HUES6 (cell line): ENCODE results near the gene CT45A5.
"Not testable (repeated sequence)": the region's sequence is repeated elsewhere in the genome, so short reads cannot be mapped to it uniquely, and the experiment has no call there.

Experiments
- H3K27ac ChIP-seq: 2 replicates; pipeline ENCODE4 v1.7.0; 2013; ENCODE audit warnings: low read depth, mild to moderate bottlenecking, low read length, inconsistent platforms
- H3K27me3 ChIP-seq: 2 replicates; pipeline ENCODE4 v1.6.1; 2013; ENCODE audit warnings: low read length; ENCODE audit not compliant: control insufficient read depth, insufficient read depth
- H3K36me3 ChIP-seq: 2 replicates; pipeline ENCODE4 v1.6.1; 2013; ENCODE audit warnings: low read length; ENCODE audit not compliant: control insufficient read depth, insufficient read depth
- H3K4me1 ChIP-seq: 2 replicates; pipeline ENCODE4 v1.6.1; 2013; ENCODE audit warnings: low read length; ENCODE audit not compliant: control insufficient read depth, insufficient read depth
- H3K4me3 ChIP-seq: 2 replicates; pipeline ENCODE4 v1.5.1; 2013; ENCODE audit warnings: low read depth, low read length
- H3K9ac ChIP-seq: one replicate; pipeline ENCODE4 v1.6.1; 2013; ENCODE audit warnings: mild to moderate bottlenecking, low read length
- H3K9me3 ChIP-seq: 2 replicates; pipeline ENCODE4 v1.6.1; 2013; ENCODE audit warnings: low read depth, low read length; ENCODE audit not compliant: control insufficient read depth, insufficient read depth

The CT45A5 gene, protein sequence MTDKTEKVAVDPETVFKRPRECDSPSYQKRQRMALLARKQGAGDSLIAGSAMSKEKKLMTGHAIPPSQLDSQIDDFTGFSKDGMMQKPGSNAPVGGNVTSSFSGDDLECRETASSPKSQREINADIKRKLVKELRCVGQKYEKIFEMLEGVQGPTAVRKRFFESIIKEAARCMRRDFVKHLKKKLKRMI

DNA sequence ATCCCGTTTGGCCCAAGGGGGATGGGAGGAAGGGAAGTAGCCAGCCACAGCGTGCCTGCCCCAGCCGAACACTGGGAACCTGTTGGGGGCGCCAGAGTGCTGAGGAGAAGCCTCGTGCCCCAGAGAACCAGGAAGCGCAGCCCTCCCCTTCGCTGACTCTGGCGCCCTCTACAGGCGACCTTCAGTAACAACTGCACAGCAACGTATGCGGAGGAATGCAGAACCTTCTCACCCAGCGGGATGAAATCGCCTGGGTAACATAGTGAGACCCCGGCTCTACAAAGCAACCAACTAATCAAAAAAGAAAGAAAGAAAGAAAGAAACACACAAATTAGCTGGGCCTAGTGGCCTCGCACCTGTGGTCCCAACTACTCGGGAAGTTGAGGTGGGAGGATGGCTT lies at the start of gene CT45A5:
Gene CT45A5 (minus strand): TSS at position 101 of the 400 bp plus-strand sequence. CDS start 3,774 bp downstream, outside the sequence.
- not testable (repeated sequence) for H3K36me3 ChIP-seq, H3K9me3 ChIP-seq, H3K4me3 ChIP-seq, H3K27me3 ChIP-seq, H3K4me1 ChIP-seq, H3K27ac ChIP-seq, H3K9ac ChIP-seq

DNA sequence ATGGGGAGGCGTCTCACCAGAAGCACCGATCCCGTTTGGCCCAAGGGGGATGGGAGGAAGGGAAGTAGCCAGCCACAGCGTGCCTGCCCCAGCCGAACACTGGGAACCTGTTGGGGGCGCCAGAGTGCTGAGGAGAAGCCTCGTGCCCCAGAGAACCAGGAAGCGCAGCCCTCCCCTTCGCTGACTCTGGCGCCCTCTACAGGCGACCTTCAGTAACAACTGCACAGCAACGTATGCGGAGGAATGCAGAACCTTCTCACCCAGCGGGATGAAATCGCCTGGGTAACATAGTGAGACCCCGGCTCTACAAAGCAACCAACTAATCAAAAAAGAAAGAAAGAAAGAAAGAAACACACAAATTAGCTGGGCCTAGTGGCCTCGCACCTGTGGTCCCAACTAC lies 34.6 kb upstream of the CT45A5 start, which contains the start of gene CT45A2:
Gene CT45A2 (minus strand): TSS at position 101 of the 400 bp plus-strand sequence. CDS start 3,747 bp downstream, outside the sequence.
- not testable (repeated sequence) for H3K36me3 ChIP-seq, H3K4me3 ChIP-seq, H3K9ac ChIP-seq, H3K27ac ChIP-seq, H3K9me3 ChIP-seq, H3K27me3 ChIP-seq, H3K4me1 ChIP-seq

DNA sequence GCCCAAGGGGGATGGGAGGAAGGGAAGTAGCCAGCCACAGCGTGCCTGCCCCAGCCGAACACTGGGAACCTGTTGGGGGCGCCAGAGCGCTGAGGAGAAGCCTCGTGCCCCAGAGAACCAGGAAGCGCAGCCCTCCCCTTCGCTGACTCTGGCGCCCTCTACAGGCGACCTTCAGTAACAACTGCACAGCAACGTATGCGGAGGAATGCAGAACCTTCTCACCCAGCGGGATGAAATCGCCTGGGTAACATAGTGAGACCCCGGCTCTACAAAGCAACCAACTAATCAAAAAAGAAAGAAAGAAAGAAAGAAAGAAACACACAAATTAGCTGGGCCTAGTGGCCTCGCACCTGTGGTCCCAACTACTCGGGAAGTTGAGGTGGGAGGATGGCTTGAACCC lies 17.4 kb upstream of the CT45A5 start, which contains the start of gene CT45A6:
Gene CT45A6 (minus strand): TSS at position 101 of the 400 bp plus-strand sequence. CDS start 3,794 bp downstream, outside the sequence.
- H3K36me3 ChIP-seq, H3K4me1 ChIP-seq, H3K27ac ChIP-seq, H3K9ac ChIP-seq, H3K27me3 ChIP-seq, H3K9me3 ChIP-seq, H3K4me3 ChIP-seq: not testable (repeated sequence)

DNA sequence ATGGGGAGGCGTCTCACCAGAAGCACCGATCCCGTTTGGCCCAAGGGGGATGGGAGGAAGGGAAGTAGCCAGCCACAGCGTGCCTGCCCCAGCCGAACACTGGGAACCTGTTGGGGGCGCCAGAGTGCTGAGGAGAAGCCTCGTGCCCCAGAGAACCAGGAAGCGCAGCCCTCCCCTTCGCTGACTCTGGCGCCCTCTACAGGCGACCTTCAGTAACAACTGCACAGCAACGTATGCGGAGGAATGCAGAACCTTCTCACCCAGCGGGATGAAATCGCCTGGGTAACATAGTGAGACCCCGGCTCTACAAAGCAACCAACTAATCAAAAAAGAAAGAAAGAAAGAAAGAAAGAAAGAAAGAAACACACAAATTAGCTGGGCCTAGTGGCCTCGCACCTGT lies 17.2 kb downstream of the CT45A5 start, which contains the start of gene CT45A3:
Gene CT45A3 (minus strand): TSS at position 101 of the 400 bp plus-strand sequence. CDS start 3,747 bp downstream, outside the sequence.
- H3K27me3 ChIP-seq, H3K4me3 ChIP-seq, H3K36me3 ChIP-seq, H3K9ac ChIP-seq, H3K27ac ChIP-seq, H3K4me1 ChIP-seq, H3K9me3 ChIP-seq: not testable (repeated sequence)

DNA sequence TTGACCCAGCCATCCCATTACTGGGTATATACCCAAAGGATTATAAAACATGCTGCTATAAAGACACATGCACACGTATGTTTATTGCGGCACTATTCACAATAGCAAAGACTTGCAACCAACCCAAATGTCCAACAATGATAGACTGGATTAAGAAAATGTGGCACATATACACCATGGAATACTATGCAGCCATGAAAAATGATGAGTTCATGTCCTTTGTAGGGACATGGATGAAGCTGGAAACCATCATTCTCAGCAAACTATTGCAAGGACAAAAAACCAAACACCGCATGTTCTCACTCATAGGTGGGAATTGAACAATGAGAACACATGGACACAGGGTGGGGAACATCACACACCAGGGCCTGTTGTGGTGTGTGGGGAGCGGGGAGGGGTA lies 40.6 kb downstream of the CT45A5 start:
- H3K4me1 ChIP-seq, H3K9ac ChIP-seq, H3K4me3 ChIP-seq, H3K27me3 ChIP-seq, H3K36me3 ChIP-seq, H3K27ac ChIP-seq: not testable (repeated sequence)
- peaks cover 10% of the 10 kb centered on the region; the same call in 1 of the 2 replicates for H3K9me3 ChIP-seq

DNA sequence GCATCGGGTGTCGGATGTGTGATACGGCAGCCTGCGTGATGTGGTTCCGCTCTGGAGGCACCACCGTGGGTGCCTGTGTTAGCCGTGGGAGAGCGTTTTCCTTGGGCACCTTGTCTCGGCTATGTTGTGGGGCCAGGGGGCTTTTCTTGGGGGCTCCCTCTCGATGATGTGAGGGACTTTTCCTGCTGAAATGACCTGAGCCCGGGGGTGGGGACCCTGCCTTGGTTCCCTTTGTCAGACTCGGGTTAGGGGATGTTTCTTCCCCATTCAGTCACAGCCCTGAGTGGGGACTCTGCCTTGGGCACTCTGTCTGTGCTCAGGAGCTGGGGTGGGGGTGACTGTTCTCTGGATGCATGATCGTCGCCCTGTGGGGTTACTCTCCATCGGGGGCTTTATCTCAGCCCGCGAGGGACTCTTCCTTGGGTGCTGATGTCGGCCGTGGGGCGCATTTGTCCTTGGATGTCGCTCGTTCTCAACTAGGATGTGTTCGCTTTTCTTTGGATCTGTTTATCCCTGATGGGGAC lies 44.0 kb downstream of the CT45A5 start:
- H3K9me3 ChIP-seq, result peaks cover 10% of the 10 kb centered on the region; the same call in 1 of the 2 replicates
- H3K9ac ChIP-seq, result no peak overlapping the region
- no peak overlapping the region for H3K4me3 ChIP-seq

DNA sequence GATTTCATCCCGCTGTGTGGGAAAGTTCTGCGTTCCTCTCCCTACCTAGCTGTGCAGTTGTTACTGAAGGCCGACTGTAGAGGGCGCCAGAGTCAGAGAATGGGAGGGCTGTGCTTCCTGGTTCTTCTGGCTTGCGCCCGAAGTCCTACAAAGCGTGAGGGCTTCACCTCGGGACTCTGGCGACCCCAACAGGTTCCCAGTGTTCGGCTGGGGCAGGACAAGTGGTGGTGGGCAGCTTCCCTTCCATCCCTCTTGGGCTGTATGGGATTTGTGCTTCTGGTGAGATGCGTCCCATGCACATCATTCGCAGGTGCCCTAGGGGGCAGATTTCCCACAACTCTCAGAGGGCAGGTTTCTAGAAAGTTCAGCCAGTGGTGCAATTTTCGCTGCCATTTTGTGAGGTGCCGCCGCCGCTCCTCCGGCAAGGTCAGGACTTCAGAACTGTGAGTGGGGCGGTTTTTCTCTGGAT lies 44.6 kb downstream of the CT45A5 start:
- Histone ChIP-seq H3K9ac (no peak overlapping the region), H3K4me1 (no peaks in the 10 kb centered on the region), H3K9me3 (peaks cover 10% of the 10 kb centered on the region; the same call in 1 of the 2 replicates), H3K27me3 (no peaks in the 10 kb centered on the region), H3K36me3 (no peaks in the 10 kb centered on the region), H3K4me3 (peak overlapping the region; percentile 21; the same call in 1 of the 2 replicates), H3K27ac (no peak overlapping the region)

More for the DNA sequence above, 44.0 kb downstream of the CT45A5 start:
- Histone ChIP-seq H3K27me3 (no peaks in the 10 kb centered on the region), H3K27ac (no peak overlapping the region), H3K36me3 (no peaks in the 10 kb centered on the region), H3K4me1 (no peaks in the 10 kb centered on the region)

DNA sequence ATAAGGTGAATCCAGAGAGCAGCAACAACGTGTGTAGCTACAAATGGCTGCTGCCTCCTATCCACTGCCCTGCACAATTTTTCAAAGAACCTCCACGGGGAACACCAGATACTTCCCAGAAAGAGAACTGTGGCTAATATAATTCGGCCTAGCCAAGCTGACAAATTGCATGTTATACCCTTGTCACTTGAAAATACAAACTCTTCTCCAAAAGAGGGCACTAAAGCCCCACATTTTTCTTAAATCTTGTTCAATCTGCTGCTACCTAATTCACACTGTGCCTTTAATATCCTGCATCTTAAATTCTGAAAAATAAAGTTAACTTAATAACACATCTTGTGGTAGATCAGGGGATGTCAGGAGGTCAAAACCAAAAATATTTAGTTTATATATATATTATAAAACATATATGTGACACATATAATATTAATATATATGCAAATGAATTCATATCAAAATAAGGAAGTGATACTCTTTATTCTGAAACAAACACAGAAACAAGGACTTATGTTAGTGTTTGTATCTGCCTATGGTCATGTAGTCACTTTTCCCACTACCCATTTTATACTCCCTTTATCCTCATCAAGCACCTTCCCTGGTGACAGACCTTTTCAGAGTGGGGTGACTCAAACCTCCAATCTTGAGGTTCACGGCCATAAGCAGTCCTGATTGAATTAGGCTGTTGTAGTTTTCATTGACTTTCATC lies 47.8 kb downstream of the CT45A5 start:
- H3K4me3 ChIP-seq, result no peak overlapping the region
- H3K27ac ChIP-seq, result no peak overlapping the region
- H3K9ac ChIP-seq, result no peak overlapping the region
- H3K9me3 ChIP-seq, result peaks cover 10% of the 10 kb centered on the region; the same call in 1 of the 2 replicates
- no peaks in the 10 kb centered on the region for H3K27me3 ChIP-seq
- no peaks in the 10 kb centered on the region for H3K4me1 ChIP-seq
- H3K36me3 ChIP-seq, result no peaks in the 10 kb centered on the region

DNA sequence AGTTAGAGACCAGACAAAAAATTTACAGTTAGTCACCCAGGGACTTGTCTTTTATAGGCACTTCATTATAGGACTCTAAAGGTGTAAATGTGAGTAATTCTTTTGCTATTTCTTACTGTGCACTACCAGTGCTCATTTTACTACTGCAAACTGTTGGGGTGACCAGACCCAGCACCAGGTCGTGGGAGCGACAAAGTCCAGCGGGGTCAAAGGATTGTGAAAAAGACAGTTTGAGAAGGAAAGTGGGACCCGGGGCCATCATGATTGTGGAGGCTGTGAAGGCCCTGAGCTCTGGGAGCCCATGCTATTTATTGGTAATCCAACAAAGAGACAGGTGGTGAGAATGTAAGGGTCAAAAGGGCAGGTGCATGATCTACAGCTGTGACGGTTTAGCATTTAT lies 50.6 kb downstream of the CT45A5 start:
- H3K4me1 ChIP-seq, H3K4me3 ChIP-seq, H3K27me3 ChIP-seq, H3K9ac ChIP-seq, H3K9me3 ChIP-seq, H3K36me3 ChIP-seq, H3K27ac ChIP-seq: not testable (repeated sequence)
